Retina (tissue), 1 donor: ENCODE data around the gene LAMTOR5.
A peak's percentile ranks its signal among the peaks of the same experiment; 100 is the strongest.
"Not testable (repeated sequence)": the region's sequence is repeated elsewhere in the genome, so short reads cannot be mapped to it uniquely, and the experiment has no call there.

ENCODE experiments used
- DNase-seq: peaks from one replicate; pipeline ENCODE4 v3.0.0-alpha.2; 2016

The LAMTOR5 gene

GRCh38 chr1:110407260-110408210 lies at the start of gene LAMTOR5:
Gene LAMTOR5 (minus strand): TSS chr1:110407694. CDS start chr1:110407620, 74 bp downstream.
- DNase-seq = peak; percentile 97

GRCh38 chr1:110457206-110457605 lies 49.7 kb upstream of the LAMTOR5 start:
- no peak for DNase-seq

- no peak for DNase-seq
These were observed 47.7 kb upstream of the LAMTOR5 start for GRCh38 chr1:110455151-110455550.

- DNase-seq = no peak
These were observed 46.8 kb upstream of the LAMTOR5 start for GRCh38 chr1:110454328-110454727.

- no peak for DNase-seq
These were observed 46.3 kb upstream of the LAMTOR5 start for GRCh38 chr1:110453829-110454228.

- no peak for DNase-seq
These were observed 44.8 kb upstream of the LAMTOR5 start for GRCh38 chr1:110452330-110452729.

- DNase-seq = no peak
These were observed 43.4 kb upstream of the LAMTOR5 start, which contains the start of gene PROK1 for GRCh38 chr1:110450929-110451328. Gene PROK1 (plus strand): TSS chr1:110451149. CDS start chr1:110451217, 68 bp downstream.

- no peak for DNase-seq
These were observed 42.5 kb upstream of the LAMTOR5 start for GRCh38 chr1:110449661-110450651.

GRCh38 chr1:110444561-110444960 lies 37.1 kb upstream of the LAMTOR5 start:
- DNase-seq = no peak

GRCh38 chr1:110443451-110443850 lies 36.0 kb upstream of the LAMTOR5 start:
- no peak for DNase-seq

- no peak for DNase-seq
These were observed 34.4 kb upstream of the LAMTOR5 start for GRCh38 chr1:110441888-110442287.

GRCh38 chr1:110440877-110441276 lies 33.4 kb upstream of the LAMTOR5 start:
- DNase-seq = no peak

- DNase-seq = not testable (repeated sequence)
These were observed 32.4 kb upstream of the LAMTOR5 start for GRCh38 chr1:110439873-110440272.

GRCh38 chr1:110438893-110439292 lies 31.4 kb upstream of the LAMTOR5 start:
- DNase-seq = no peak

- DNase-seq = not testable (repeated sequence)
These were observed 30.3 kb upstream of the LAMTOR5 start for GRCh38 chr1:110437645-110438299.

GRCh38 chr1:110436635-110437034 lies 29.1 kb upstream of the LAMTOR5 start:
- no peak for DNase-seq

- DNase-seq = no peak
These were observed 27.5 kb upstream of the LAMTOR5 start for GRCh38 chr1:110434946-110435345.

GRCh38 chr1:110433803-110434202 lies 26.3 kb upstream of the LAMTOR5 start:
- DNase-seq = no peak

GRCh38 chr1:110433213-110433612 lies 25.7 kb upstream of the LAMTOR5 start:
- no peak for DNase-seq

GRCh38 chr1:110430901-110431300 lies 23.4 kb upstream of the LAMTOR5 start:
- DNase-seq = no peak

GRCh38 chr1:110430366-110430765 lies 22.9 kb upstream of the LAMTOR5 start:
- DNase-seq = no peak

- no peak for DNase-seq
These were observed 21.5 kb upstream of the LAMTOR5 start for GRCh38 chr1:110428946-110429345.

GRCh38 chr1:110426854-110427253 lies 19.4 kb upstream of the LAMTOR5 start:
- DNase-seq = no peak
